Activated T-helper 9 cell treated with anti-CD3 and anti-CD28 coated beads, Interleukin-2, amount 50 U/mL, for 16 hours (primary cell): ENCODE results near the gene SNX19.
"Not testable (repeated sequence)": the region's sequence is repeated elsewhere in the genome, so short reads cannot be mapped to it uniquely, and the experiment has no call there.

Experiments used
- DNase-seq: peaks from one replicate; pipeline ENCODE4 v3.0.0-alpha.2; 2020; ENCODE audit warnings: low read depth

The SNX19 gene

DNA sequence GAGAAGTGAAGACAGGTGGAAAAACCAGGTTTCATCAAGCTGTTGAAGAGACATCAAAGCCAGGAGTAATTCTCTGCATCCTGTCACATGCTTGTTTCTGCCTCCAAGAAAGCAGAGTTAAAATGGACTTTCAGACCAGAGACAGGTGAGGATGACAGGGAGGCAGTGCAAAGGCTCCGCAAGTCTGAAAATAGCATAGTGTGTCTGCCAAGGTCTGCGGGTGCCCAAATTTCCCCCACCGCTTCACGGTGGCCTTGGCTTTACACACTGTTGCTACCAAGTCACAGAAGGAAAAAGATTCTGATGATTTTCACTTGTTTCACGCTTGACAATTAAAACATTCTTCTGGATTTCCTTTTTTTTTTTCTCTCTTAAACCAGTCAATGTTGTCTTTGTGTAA lies 44.2 kb downstream of the SNX19 start:
- no peak for DNase-seq

DNA sequence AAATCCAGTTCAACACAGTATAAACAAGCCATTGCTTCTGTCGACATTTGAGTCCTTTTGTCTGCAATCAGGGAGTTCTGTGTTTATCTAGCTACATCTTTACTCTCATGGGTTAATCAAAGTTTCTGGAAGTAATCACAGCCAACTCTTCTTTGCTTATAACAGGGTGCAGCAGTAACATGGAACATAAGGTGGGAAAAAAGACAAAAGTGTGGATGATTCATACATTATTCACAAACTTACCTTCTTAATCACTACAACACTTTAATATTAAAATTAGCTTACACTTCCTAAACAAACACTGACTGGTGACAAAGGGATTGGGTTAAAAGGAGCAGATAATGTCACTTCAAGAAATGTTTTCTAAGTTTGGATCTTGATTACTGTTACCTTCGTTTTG lies 44.7 kb downstream of the SNX19 start:
- no peak for DNase-seq

DNA sequence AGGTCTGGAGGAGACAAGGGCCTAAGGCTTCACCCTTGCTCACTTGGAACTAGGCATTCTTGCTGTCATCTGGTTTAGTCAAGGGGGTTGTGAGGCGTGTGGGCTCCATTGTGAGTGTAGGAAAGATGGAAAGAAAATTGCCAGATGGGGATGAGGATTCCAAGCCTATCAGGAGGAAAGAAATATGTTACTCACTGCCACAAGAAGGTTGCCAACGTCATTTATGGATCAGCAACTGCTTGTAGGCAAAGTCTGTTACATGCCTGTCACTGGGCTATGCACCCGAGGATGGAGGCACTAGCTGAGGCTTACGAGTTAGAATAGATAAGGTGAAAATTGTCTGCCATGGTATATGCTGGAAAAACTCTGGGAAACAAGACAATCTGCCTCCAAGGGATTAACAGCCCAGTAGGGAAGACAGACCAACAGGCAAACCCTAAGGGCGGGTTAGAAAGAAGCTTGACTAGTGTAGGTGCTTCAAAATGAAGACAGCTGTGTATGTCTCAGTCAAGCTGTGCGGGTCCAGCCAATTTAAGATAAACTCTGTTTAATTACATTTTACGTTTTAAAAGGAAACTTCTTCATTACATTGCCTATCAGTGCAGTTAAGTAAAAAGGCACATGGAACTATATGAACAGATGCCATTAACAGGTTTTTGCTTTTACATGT lies 47.4 kb downstream of the SNX19 start:
- DNase-seq: no peak

DNA sequence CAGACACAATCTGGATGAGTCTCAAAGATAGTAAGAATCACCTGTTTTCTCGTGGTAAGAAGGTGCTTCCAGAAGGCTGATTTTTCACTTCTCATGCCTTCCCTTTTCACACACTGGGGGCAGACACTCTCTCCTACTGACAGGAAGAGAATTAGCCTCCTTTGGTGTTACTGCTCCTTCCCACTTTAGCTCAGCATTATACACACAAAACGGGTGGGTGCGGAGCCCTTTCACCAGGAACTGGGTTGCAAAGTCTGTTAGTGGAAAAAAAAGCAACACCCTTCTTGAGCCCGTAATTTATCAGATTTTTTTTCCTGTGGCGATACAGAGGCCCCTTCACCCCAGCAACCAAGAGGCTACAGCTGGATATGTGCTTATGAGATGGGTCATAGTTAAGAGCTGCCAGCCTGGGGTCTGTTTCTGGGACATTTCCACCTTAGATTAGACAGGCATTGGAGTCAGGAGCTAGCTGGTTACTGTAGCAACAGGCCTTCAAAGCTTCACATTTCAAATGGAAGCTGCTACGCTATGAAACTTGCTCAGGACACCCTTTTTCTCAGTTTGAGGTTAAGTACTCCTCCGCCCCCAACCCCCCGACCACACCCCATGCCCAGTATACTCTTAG lies 48.1 kb downstream of the SNX19 start:
- no peak for DNase-seq

DNA sequence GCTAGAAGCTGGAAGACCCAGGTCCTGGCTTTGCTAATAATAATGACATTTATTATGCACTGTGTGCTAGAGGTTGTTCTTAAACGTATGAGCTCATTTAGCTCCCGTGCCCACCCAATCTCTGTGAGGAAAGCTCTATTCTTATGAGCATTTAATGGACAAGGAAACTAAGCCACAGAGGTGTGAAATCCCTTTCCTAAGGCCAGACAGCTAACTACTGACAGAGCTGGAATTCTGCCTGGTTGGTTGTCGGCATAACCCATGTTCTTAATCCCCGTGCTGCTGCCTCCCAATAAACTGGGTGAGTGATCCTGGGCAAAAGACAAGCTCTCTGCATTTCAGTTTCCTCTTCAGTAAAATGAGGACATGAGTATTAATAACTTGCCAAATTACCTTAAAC lies 49.4 kb downstream of the SNX19 start:
- DNase-seq: no peak

DNA sequence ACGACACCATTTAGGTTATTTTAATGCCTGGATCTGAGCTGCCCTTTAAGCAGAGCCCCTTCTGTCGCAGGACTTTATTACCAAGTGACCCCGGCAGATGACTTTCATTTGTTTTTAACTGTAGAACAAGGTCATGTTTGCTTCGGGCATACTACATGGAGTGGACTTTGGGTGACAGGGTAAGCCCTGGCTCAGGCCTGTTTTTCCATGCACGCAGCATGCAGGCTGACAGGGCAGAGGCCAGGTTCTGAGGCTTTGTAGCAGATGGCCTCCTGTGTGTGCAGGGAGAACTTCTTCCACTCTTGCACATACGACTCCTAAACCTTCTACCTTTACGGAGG lies 50.5 kb downstream of the SNX19 start:
- DNase-seq: no peak

DNA sequence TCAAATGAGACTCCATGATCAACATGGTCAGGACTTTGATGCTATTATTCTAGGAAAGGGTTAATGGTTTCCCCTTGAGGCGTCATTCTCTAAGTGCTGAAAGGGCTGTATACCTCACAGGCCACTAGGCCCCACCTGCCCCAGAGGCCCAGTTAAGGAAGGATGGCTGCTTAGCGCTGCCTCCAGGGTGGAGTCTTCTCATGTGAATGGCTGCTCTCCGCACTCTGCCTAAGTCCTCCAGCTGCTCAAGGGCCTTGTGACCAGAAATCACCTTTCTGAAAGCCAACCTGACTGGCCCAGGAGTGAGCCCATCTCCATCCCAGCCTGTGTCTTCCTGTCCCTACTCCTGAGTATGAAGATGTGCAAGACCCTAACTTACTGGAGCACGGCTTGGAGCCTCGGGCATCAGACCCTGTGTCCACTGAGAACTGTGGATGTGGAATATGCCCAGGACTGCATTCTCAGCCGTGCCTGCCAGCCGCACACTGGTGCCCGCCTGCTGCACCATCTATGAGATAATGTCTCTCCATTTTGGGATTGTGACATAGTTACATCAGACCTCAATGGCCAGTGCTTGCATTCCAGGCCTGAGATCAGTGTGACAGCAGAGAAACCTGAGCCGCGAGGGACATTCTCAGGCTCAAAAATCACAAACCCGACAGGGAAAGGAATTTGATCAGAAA lies 51.0 kb downstream of the SNX19 start:
- no peak for DNase-seq

DNA sequence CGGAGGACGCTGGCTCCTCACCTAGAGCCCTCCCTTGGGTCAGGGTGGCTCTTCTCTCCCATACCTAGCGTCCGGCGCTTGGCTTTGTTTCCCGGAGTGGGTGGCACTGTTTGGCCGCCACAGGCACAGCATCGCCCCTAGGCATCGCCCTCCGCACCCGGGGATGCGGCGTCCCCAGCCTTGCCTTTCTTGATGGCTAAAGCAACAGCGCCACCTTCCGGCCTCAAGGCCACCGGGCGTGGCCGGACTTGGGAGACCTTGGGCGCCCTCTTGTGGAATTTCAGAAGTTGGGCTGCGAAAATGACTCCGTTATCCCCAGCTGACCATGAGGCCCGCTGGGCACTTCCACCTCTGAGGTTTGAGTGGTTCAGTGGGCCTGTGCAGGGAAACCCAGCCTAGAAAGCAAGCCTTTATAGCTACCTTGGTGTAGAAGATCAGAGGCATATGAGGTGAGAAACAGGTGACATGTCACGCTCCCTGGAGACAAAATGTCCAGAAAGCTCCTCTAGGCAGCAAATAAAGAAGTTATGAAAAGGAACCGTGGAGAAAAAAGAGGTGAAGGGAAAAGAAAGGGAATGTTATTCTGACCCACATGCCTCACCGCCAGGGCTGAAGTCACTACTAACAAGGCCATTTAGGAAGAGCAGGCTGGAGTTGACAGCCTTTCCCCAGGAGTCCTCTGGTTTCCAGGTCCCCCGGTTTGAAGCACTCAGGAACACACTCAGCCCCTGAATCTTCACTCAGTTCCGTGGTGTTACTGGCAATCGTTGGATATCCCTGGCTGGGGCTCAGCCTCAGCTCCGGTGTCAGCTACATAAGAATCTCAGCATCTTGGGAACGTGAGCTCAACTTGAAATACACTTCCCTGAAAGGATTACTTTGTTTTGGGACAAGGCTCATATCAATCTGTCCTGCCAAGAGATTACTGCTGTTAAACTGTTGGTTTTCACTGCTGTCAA lies 54.1 kb downstream of the SNX19 start:
- DNase-seq: peak; percentile 74

DNA sequence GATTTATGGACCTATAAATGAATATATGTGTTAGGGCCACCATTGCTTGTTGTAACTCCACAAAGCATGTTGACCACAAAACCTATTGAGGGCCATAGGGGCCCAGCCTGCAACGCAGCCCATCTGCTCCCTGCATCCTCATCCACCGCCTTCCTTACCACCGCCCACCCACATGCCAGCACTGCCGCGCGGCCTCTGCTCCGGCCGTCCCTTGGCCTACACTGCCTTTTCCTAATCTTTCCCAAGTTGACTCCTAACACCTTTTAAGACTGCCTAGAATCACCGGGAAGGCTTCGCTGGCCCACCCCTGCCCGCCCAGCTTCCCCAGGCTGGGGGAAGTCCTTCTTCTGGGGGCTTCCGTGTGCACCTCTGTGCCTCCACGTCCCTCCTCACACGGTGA lies 55.0 kb downstream of the SNX19 start:
- DNase-seq: no peak

DNA sequence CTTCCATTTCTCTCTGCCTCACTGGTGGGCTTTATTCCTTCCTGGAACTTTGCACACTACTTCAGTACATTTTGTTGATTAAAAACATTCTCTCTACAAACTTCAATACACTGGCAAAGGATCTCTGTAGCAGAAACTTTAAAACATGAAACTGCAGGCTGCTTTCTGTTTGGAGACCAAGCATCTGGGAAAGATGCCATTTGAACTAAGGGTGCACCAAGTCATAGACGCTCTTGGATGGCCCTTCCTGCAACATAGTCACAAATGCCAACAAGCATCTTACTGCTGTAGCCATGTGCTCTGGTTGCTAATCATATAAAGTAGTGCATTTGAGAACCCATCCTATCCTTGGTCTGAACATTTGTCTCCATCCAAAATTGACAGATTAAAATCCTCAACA lies 56.4 kb downstream of the SNX19 start:
- DNase-seq: no peak

DNA sequence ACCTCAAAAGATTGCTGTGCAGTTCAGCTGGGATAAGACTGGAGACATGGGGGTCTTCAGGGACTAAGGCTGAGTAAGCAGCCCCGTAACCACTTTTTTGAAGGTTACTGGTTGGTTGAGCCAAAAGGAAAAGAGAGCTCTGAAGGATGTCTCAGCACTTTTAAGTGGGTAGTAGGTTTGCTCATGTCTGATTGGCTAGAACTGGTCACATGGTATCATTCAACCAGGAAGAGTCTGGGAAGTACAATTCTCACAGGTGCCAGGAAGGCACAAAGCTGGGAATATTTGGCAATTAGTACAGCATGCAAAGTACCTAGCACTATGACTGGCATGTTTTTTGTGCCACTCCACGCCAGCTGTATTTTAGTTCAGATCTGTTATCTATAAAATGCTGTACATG lies 58.1 kb downstream of the SNX19 start:
- no peak for DNase-seq

DNA sequence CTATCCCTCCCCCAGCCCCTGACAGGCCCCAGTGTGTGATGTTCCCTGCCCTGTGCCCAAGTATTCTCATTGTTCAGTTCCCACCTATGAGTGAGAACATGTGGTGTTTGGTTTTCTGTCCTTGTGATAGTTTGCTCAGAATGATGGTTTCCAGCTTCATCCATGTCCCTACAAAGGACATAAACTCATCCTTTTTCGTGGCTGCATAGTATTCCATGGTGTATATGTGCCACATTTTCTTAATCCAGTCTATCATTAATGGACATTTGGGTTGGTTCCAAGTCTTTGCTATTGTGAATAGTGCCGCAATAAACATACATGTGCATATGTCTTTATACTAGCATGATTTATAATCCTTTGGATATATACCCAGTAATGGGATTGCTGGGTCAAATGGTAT lies 60.6 kb downstream of the SNX19 start:
- DNase-seq: not testable (repeated sequence)

DNA sequence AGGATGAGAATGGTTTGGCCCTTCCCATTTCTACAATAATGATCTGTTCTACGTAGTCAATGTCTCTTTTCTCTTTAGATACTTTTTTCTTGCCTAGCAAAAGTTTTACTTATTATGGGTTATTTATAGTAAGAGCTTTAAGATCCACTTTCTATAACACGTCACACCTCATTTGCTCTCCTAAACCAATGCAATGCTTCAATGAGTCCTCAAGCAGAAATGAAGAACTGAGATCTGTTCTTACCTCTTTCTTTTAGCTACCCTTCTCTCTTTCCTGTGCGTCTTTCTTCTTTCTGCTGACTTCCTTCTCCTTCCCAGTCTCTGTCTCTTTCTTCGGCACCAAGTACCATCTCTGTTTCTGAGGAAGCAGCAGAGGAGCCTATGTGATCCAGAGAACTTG lies 61.8 kb downstream of the SNX19 start:
- DNase-seq: no peak

DNA sequence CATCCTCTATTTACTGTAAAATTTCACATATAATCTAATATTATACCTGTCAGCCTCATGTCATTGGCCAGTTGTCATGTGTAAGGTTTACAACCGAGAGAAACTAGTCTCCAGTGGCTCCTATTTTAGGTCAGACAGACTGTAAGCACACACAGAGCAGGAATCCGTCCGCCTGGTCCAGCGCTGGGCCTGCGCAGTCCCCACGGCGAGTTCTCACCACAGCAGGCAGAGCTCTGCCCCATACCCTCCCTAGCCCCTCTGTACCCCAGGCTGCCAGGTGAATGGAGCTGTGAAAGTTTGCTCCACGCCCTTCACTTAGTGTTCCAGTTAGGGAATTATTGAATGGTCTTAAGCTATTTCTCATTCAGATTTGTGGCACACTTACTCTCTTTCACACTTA lies 63.7 kb downstream of the SNX19 start:
- DNase-seq: no peak

DNA sequence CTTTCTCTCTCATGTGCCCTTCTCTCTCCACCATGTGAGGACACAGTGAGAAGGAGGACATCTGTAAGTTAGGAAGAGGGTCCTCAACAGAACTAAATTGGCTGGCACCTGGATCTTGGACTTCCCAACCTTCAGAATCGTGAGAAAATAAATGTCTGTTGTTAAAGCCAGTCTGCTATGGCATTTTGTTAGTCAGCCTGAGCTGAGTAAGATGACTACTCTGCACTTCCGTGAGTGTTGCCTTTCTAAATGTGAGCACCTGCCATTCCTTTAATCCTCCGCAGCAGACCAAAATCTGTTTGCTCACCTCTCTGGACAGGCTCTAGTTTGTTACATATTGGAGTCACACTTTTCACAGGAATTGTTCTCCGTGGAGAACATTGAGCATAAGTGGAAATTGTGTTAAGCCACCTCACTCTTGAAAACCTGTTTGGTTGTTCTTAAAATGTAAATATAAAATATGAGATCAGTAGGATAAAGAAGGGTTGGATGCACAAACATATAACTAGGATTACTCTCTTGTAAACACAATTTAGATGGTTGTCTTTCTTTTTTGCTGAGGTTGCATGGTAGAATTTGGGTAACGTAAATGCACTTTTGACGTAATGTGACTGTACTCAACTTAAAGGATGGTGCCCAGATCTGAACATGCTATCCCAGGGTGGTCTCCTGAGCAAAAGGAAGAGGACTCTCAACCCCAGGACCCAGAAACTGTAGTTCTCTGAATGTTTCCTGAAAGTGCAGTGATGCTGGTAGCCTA lies 65.9 kb downstream of the SNX19 start:
- no peak for DNase-seq

DNA sequence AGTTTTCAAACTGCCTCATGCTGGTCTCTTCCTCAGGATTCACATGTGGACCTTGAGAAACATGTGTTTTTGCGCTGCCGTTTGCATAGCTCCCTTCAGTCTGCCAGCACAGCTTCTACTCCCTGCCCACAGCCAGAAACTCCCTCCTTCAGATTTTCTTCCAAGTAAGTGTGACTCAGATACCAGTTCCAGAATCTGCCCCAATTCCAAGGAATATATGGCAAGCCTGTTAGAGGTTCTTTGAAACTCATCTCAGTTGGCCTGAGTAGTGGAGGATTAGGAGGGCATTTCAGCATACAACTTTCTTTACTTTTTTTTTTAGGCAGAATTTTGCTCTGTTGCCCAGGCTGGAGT lies 67.1 kb downstream of the SNX19 start:
- no peak for DNase-seq

DNA sequence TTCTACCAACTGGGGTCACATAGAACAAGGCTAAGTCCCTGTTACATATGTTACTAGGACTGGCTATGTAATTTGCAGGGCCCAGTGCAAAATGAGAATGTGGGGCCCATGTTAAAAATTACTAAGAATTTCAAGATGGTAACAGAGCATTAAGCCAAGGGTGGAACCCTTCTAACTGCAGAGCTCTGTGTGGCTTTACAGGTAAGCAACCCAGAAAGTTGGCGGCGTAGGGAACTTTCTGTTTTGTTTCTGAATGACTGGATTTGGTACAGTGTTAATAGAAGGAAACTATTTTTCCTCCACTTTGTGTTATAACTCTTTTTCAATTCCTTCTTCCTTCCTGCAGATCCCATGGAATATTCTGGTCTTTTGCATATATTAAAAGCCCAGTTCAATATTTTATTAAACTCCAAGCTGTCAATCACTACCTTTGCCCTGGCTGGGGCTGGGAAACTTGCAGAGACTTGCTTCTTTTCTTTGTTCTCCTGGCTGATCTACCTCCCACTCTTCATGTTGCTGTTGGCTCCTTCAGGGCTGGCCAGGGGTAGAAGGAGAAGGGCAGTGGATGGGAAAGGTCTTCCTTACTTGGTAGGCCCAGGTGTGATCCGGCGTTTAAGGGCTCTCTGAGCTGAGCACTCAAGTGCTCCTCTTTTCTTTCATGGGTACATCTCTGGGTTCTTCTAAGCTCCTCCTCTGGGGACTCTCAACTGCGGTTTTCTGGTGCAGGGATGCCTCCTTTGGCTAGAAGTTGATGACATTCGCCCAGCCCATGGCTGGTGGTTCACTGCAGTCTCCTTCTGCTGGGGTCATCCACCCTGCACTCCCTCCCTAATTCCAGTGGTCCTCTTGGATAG lies 67.7 kb downstream of the SNX19 start:
- no peak for DNase-seq

DNA sequence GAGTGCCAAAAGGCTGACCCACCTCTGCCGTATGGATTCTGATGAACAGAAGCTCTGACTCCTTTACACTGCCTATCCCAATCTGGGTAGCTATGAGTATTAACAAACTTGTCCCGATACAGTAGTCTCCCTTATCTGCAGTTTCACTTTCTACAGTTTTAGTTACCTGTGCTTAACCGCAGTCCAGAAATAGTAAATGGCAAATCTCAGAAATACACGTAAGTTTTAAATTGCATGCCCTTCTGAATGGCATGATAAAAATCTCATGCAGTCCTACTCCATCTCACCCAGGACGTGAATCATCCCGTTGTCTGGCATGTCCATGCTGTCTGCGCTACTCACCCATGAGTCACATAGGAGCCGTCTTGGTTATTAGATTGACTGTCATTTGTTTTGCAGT lies 68.8 kb downstream of the SNX19 start:
- DNase-seq: no peak

DNA sequence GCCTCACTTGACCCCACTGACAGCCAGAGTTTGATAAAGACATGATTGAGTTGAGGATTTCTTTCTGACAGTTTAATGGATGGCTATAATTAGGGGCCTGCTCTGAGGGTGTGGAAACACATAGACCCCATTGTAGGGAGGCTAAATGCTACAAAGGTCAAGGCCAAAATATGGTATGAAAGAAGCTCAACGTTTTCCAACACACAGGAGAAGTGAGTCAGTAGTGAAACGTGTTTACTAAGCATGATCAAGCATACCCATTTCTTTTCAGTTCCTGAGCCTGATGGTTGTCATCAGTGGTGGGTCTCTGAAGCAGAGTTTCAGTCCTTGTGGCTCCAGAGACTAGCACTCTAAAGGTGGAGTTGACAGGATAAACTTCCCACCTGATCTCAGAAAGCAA lies 69.7 kb downstream of the SNX19 start:
- no peak for DNase-seq

DNA sequence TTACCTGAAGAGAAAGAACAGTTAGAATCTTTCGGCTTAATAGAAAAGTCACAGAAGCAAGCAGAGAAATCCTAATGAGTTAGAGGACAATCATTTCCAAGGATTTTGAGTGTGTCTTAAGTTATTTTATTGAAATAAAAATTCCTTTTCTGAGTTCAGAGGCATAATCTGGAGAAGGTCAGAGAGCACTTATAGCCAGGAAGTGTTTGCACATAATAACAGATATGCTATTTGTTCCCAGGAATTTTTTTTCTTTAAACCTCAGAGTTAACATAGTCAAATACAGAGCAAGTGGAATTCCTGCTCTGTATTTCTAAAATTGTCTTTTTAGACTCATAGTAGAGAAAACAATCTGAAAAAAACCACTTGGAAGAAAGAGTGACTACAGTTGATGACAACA lies 74.3 kb downstream of the SNX19 start:
- no peak for DNase-seq

DNA sequence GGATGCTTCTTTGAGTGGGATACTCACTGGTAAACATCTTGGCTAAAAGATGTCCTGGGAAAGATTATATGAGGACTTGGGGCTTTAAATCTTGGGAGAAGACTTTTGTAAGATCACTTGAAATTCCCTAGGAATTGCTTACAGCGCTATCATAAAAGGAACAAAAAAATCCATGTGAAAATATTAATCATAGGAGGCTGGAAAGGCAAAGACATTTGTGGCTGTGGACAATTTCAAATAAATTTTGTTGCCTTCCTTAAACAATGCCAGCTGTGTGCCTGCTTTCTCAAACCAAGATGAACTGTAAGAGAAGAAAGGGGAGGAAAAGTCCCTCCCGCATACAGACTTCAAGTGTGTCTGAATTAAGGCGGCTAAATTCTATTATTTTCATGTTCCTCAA lies 75.6 kb downstream of the SNX19 start:
- no peak for DNase-seq
